GM18526 (cell line): Measurements from ENCODE around the gene SPNS2.

ENCODE experiments used
- POLR2A ChIP-seq: IDR thresholded peaks from 3 replicates; pipeline ENCODE4 v1.6.1; 2011; ENCODE audit not compliant: insufficient read length; ENCODE audit errors: extremely low read depth

The SPNS2 gene, protein sequence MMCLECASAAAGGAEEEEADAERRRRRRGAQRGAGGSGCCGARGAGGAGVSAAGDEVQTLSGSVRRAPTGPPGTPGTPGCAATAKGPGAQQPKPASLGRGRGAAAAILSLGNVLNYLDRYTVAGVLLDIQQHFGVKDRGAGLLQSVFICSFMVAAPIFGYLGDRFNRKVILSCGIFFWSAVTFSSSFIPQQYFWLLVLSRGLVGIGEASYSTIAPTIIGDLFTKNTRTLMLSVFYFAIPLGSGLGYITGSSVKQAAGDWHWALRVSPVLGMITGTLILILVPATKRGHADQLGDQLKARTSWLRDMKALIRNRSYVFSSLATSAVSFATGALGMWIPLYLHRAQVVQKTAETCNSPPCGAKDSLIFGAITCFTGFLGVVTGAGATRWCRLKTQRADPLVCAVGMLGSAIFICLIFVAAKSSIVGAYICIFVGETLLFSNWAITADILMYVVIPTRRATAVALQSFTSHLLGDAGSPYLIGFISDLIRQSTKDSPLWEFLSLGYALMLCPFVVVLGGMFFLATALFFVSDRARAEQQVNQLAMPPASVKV

DNA sequence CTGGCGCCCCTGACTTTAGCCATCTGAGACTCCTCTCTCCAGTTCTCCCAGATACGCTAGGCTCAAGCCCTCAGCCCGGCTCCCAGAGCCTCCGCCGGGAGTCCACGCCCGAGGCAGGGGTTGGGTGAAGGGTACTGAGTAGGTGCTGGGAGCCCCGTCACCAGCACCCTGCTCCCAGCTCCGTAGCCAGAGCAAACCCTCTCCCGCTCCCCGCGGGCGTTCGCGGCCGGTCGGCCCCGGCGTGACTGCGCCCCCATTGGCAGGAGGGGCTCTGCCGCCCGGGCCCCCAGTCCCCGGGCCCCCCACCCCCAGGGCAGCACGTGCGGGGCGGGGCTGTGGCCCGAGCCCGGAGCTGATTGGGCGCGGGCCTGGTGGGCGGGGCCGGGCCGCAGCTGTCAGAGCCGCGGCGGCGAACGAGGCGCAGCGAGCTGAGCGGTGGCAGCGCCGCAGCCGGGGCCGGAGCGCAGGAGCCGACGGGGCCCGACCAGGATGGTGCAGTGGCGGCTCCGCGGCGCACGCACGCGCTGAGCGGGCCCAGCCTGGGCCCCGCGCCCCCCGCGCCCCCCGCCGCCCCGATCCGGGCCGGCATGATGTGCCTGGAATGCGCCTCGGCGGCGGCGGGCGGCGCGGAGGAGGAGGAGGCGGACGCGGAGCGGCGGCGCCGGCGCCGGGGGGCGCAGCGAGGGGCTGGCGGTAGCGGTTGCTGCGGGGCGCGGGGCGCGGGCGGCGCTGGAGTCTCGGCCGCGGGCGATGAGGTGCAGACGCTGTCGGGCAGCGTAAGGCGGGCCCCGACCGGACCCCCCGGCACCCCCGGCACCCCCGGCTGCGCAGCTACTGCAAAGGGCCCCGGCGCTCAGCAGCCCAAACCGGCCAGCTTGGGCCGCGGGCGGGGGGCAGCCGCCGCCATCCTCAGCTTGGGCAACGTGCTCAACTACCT, at the start of gene SPNS2:
Gene SPNS2, plus strand, starts transcription at position 421 of the 937 bp plus-strand sequence. Its CDS starts 167 bp downstream, at position 588.
- TF ChIP-seq POLR2A = no peak

DNA sequence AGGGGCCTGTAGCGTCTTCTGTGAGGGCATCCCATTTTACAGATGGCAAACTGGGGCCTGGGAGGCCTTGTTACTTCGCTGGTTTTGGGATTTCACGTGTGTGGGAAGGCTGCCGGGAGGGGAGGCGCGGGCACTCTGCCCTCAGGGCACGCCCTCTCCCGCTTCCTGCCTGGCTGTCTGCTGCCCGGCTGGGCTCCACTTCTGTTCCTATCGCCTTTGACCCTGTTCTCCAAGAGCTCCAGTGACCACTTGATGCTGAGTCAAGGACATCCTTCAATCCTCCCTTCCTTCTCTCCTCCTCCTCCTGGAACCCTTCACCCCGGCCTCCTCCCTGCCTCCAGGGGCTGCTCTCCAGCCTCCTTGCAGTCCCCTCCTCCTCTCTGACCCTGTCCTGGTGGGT, 48.9 kb upstream of the SPNS2 start:
- TF ChIP-seq POLR2A = no peak

DNA sequence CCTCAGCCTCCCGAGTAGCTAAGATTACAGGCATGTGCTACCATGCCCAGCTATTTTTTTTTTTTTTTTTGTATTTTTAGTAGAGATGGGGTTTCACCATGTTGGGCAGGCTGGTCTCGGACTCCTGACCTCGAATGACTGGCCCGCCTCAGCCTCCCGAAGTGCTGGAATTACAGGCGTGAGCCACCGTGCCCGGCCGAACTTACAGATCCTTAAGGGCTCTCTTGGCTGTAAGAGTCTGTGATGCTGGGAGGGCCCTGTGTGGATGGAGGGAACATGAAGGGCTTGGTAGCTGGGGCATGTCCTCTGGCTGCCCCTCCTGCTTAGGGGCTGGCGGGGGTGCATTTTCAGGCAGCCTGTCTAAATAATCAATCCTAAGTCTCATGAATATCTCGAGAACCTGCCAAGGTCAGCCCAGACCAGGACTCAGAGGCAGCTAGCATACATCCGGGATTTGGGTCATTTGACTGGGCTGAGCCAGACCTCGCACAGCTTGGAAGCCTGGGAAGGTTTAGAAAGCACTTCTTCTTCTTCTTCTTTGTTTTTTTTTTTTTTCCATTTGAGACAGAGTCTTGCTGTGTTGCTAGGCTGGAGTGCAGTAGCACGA, 47.9 kb upstream of the SPNS2 start:
- TF ChIP-seq POLR2A = no peak

DNA sequence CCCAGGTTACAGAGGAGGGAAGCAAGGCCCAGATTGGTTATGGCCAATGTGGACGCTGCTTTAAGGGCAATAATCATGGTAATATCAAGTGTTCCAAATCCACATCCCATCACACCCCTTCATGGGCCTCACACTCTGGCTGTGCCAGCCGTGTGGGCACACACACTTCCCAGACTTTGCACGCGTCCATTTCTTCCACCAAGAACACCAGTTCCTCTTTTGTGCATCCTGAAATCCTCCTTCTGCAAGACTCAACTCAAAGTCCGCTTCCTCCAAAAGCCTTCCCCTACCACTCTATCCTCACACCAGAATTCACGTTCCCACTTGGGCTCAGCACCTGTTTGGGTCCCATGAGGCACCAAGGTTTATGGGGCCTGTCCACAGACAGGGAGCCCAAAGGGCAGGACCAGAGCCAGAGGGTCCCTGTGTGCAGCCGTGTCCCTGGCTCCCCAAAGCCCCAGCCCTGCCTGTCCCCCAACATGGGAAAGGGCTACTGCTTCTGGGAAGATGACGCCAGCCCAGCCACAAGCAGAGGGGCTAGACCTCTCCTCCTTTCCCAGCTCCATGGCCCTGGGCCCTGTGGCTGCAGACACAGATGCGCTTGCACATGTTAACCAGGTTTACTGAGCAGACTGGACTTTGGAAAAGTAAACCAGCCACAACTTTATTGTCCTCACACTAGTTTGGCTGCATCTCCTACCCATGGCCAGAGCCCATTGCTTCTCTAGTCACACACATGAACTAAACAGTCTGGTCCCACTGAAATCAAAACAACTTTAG, 44.7 kb upstream of the SPNS2 start:
- no peak for TF ChIP-seq POLR2A

DNA sequence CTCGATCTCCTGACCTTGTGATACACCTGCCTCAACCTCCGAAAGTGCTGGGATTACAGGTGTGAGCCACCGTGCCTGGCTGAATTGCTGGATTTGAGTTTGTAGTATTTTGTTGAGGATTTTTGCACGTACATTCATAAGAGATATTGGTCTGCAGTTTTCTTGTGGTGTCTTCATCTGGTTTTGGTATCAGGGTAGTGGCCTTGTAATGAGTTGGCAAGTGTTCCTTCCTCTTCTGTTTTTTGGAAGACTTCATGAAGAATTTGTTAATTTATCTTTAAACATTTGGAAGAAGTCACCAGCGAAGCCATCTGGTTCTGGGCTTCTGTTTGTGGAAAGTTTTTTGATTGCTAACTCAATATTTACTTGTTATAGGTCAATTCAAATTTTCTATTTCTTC, 38.0 kb upstream of the SPNS2 start:
- no peak for TF ChIP-seq POLR2A

DNA sequence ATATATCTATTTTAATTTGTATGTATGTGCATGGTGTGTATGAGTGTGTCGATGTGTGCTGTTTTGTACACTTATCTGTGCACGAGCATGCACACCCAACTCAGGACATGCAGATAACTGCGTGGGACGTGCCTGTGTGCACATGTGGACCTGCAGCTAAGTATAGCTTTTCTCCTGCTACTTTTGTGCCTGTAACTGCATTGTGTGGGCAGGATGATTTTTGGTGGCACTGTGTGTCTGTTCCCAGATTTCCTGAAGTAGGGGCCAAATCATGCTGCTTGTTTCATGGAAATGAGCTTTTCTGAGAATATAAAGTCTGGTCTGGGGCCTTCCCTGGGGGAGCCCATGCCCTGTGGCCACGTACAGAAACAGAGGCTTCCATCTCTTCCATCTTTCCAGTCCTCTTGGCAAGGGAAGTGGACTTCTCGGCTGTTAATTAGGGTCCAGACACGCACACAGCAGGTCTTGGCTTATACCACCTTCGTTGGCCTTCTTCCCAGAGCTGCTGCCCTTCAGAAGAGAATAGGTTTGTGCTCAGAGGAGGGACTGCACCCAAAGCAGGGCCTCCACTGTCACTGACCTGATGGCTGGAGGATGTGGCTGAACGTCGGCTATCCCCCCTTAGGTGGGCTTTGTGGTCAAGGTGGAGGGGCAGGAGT, 34.7 kb upstream of the SPNS2 start:
- TF ChIP-seq POLR2A = no peak

DNA sequence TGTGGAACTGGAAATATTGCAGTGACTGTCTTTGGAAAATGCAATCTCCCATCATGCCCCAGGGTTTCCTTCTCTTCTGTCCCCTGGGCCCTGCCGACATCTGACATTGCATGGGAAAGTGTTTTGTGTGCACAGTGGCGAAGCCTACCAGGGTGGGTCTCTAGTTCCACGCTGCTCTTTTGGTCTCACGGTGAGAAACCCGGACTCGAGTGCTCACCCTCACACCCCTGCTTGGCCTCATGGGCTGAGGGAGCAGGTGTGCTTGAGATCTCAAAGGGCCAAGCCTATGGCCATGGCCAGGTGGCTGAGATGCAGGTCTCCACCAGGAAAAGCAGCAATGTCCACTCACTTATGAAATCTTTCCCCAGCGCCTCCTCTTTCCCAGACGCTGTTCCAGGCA, 32.9 kb upstream of the SPNS2 start:
- TF ChIP-seq POLR2A = no peak

DNA sequence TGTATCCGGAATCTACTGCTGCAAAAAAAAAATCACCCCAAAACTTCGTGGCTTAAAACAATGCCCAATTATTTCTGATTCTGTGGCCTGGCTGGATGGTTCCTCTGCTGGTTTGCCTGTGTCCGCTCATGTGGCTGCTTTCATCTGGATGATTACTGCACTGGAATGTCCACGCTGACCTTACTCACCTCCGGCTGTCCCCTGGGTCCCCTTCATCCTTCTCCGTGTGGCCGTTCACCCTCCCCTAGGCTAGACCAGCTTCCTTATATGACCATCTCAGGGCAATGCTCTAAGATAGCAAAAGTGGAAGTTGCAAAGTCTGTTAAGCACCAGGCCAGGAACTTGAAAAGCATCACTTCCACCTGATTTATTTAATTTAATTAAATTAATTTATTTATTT, 31.4 kb upstream of the SPNS2 start:
- TF ChIP-seq POLR2A = no peak

DNA sequence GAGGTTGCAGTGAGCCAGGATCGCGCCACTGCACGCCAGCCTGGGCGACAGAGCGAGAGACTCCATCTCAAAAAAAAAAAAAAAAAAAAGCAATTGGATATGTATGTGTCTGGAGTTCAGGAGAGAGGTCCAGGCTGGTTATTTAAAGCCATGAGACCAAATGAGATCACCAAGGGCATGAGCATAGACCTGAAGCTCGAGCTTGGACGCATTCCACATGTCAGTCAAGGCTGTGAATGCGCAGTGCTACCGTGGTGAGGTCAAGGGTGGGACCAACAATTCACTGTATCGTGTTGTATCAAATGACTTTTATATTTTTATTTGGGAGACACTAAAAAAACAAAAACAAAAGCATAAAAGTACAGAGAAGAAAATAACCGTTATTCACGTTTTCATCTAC, 29.1 kb upstream of the SPNS2 start:
- no peak for TF ChIP-seq POLR2A

DNA sequence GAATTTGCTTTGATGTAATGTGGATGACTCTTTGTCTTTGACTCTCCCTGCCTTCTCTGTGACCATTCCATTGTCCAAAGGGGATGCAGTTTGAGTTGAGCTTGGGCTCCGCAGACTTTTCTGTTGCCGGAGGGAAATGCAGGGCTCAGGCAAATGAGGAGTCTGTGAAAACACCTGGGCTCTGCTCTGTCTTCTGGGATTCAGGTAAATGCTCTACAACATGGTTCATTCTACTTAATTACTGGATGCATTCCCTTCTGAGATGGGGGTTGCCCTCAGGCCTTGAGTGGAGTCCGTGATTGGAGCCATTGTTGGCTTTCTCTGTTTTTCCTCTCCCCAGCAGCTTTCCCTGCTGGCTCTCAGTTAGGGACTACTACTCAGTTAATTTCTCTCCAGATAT, 26.4 kb upstream of the SPNS2 start:
- no peak for TF ChIP-seq POLR2A

DNA sequence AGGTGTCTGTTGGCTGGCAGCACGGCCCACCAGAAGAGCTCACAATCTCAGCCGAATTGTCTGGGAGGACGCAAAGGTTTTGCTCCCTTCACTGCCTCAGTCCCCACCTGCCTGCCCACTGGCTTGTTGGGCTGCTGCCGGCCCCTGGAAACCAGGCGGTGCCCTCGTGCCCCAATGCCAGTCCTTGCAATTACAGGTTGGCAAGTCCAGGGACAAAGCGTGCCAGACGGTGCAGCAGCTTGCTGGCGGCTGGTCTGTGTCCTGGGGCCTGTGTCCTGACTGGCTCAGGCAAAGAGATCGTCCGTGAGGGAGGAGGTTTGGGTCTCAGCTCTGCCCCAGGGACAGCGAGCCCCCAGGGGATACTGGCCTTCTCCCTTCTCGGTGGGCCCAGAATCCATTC, 24.6 kb upstream of the SPNS2 start:
- TF ChIP-seq POLR2A = no peak

DNA sequence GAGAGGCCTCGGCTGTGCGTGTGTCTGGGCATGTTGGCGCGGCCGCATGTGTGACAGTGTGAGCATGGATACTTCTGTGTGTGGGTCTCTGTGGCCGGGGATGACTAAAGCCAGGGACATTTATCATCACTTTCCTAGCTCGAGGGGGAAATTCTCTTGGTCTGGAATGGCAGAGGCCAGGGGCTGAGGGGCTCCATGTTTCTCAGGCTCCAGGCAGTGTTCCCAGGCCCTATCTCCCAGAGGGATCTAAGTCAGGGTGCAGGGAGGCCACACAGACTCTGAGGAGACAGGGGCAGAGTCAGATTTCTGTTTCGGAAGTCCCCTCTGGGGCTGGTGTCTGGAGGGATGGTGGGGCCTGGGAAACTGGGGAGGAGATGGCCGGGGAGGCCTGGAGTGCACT, 23.7 kb upstream of the SPNS2 start:
- TF ChIP-seq POLR2A = no peak

DNA sequence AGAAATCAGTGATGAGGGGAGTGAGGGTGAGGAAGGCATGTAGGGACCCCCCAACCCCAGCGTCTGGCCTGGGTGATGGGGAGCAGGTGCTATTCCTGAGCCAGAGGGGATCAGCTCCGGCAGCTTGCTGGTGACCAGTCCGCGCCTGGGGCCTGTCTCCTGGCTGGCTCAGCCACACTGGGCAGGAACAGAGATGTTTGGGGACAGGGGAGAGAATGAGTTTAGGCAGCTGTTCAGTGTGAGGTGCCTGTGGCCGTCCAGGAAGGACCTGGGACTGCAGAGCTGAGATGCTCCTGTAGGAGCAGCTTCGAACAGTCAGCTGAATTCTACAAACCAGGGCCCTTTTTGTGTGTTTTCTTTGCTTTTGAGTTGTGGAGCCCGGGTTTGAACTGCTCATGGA, 23.2 kb upstream of the SPNS2 start:
- no peak for TF ChIP-seq POLR2A

DNA sequence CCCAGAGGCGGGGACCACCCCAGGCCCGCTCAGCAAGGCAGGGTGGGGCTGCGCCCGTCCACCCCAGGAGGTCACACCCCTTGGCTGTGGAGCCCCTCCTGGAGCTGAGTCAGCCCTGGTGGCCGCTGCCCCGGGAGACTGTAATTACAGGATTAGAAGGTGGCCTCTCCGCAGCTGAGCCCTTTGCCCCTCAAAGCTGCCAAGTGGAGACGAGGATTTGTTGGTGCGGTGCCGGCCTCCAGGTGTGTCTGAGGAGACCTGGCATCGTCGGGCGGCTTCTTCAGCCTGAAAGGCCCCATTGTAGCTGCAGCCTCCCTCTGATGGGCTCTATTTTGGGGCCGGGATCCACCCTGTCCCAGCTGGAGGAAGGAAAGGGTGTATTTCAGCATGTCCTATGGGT, 22.7 kb upstream of the SPNS2 start:
- TF ChIP-seq POLR2A = no peak
